Spleen (tissue), 11 donors: ENCODE measurements around the gene AKNAD1. TPM values are rescaled to one million over a fixed set of nuclear protein-coding genes. Genes with fewer than 3 reads are reported as not detected.

Experiments
- DNase-seq: peaks from one replicate; pipeline ENCODE4 v3.0.0-alpha.2; 2020
- H3K27ac ChIP-seq, 8 donors: fragments of 200-600 bp; sonication (generic) in 7 of 8; 1 replicate in 4 of 8; 2 replicates in 4 of 8; pipeline versions ENCODE4 v1.5.0 to v1.8.0; 2016 to 2021; ENCODE audit warnings: inconsistent platforms in 4 of 8, mild to moderate bottlenecking in 4 of 8, moderate library complexity in 1 of 8
- H3K27me3 ChIP-seq, 7 donors: fragments of 200-600 bp; sonication (generic) in 6 of 7; replicated peaks in 1 of 7; 1 replicate in 4 of 7; 2 replicates in 3 of 7; pipeline versions ENCODE4 v1.5.0 to v1.8.0; 2016 to 2021; ENCODE audit warnings: inconsistent platforms in 3 of 7, mild to moderate bottlenecking in 1 of 7
- H3K36me3 ChIP-seq, 6 donors: fragments of 200-600 bp; sonication (generic) in 5 of 6; 1 replicate in 4 of 6; 2 replicates in 2 of 6; pipeline versions ENCODE4 v1.5.0 to v1.8.0; 2016 to 2021; ENCODE audit warnings: inconsistent platforms in 2 of 6
- H3K4me1 ChIP-seq, 6 donors: fragments of 200-600 bp; sonication (generic) in 5 of 6; 1 replicate in 3 of 6; 2 replicates in 3 of 6; pipeline versions ENCODE4 v1.5.0 to v1.8.0; 2016 to 2021; ENCODE audit warnings: inconsistent platforms in 3 of 6
- H3K4me3 ChIP-seq, 8 donors: fragments of 200-600 bp; sonication (generic) in 7 of 8; 1 replicate in 4 of 8; 2 replicates in 4 of 8; pipeline versions ENCODE4 v1.5.0 to v1.8.0; 2016 to 2021; ENCODE audit warnings: inconsistent platforms in 4 of 8, mild to moderate bottlenecking in 4 of 8, moderate library complexity in 2 of 8
- H3K9me3 ChIP-seq, 8 donors: fragments of 200-600 bp; sonication (generic) in 7 of 8; 1 replicate in 4 of 8; 2 replicates in 4 of 8; pipeline versions ENCODE4 v1.5.0 to v1.8.0; 2016 to 2021; ENCODE audit warnings: inconsistent platforms in 4 of 8
- POLR2A ChIP-seq, 3 donors: fragments of 450-650 bp; IDR thresholded peaks; one replicate each; pipeline ENCODE4 v1.5.1; 2017; ENCODE audit warnings: antibody characterized with exemption in 3 of 3, mild to moderate bottlenecking in 1 of 3
- POLR2AphosphoS5 ChIP-seq, 3 donors: sonication (generic); formaldehyde crosslinking; IDR thresholded peaks; one replicate each; pipeline ENCODE4 v1.5.1; 2017; ENCODE audit warnings: antibody characterized with exemption in 3 of 3
- WGBS, 5 donors: extraction: QIAGEN DNeasy Blood & Tissue Kit in 3 of 5; methylation state at CpG; one replicate each; pipeline versions ENCODE4 v1.1.5 to v1.1.7; 2013 to 2018; 5-methylcytosine and 5-hydroxymethylcytosine counted together
- intact Hi-C: fragments of 100-400 bp; cut with DNase I; formaldehyde crosslinking; loops from one replicate; pipeline ENCODE4 v1.15.0; 2023; ENCODE audit warnings: low total_unique reads
- polyA plus RNA-seq, 3 donors: library from polyadenylated mRNA; stranded (reverse); fragments of 200-250 nt; gene quantifications; one replicate each; pipeline ENCODE4 v1.2.1, GENCODE V29; 2013
- total RNA-seq, 7 donors: library from RNA; depleted of rRNA in 3 of 7; stranded (reverse); fragments of >200 nt in 3 of 7; fragmentation: NEBNext Ultra II Directional in 4 of 7; extraction: Animal tissue kit (Norgen Biotek cat#: 25700) in 4 of 7; gene quantifications; one replicate each; pipeline versions ENCODE4 v1.1.0 to v1.2.1, GENCODE V29; 2016 to 2021
- TF ChIP-seq, protein P1 (sequence below), 11 experiments: fragments of 200-600 bp in 7 of 11; fragments of 450-650 bp in 4 of 11; sonication (generic) in 4 of 11; IDR thresholded peaks in 8 of 11; conservative IDR thresholded peaks in 3 of 11; 1 replicate in 7 of 11; 2 replicates in 4 of 11; pipeline versions ENCODE4 v1.4.0 to v1.8.0; 2016 to 2021; ENCODE audit warnings: antibody characterized with exemption in 11 of 11, inconsistent platforms in 4 of 11, mild to moderate bottlenecking in 1 of 11
- donor health status: healthy with polysubstance abuse.
- donor health status: DM: no; HTN: no; CAD: no; lungs with moderate emphysema.
- donor health status: DM: no; HTN: no; CAD: no.
- donor health status: Bipolar disorder and iron deficiency.
- donor health status: healthy.
- donor health status: DM: no; HTN: no; CAD: no.
- donor health status: DM: yes; HTN: yes; CAD: no.

The AKNAD1 gene
- total and polyA plus RNA-seq, 10 donors = 0.03 to 0.11 TPM; not detected in 8

GRCh38 chr1:108817811-108818210 is 39.1 kb downstream of the AKNAD1 start:
- peaks cover 0 to 12% (median 6%) of the 10 kb centered on the region in 6 donors for H3K4me1 ChIP-seq
- DNase-seq = no peak
- intact Hi-C loops = no loop called here
- H3K4me3 ChIP-seq = no peak overlapping the region
- no peaks in the 10 kb centered on the region for H3K36me3 ChIP-seq
- H3K27ac ChIP-seq = no peak overlapping the region
- no peaks in the 10 kb centered on the region for H3K9me3 ChIP-seq
- no peak for TF ChIP-seq POLR2A (IDR thresholded peaks at IDR 0.05)
- TF ChIP-seq POLR2AphosphoS5 (IDR thresholded peaks at IDR 0.05) = no peak
- H3K27me3 ChIP-seq = no peaks in the 10 kb centered on the region

- Histone ChIP-seq H3K4me3 (peak overlapping the region in 3 of 8 donors; percentile 6 to 37 (median 18)), H3K4me1 (peaks cover 0 to 12% (median 6%) of the 10 kb centered on the region in 6 donors), H3K27ac (peak overlapping the region; percentile 49 to 82 (median 74)), H3K9me3 (no peaks in the 10 kb centered on the region), H3K27me3 (no peaks in the 10 kb centered on the region), H3K36me3 (peaks cover 0 to 6% (median 0%) of the 10 kb centered on the region in 6 donors)
- intact Hi-C loops = no loop called here
- no peak for TF ChIP-seq POLR2AphosphoS5 (IDR thresholded peaks at IDR 0.05)
- no peak for TF ChIP-seq POLR2A (IDR thresholded peaks at IDR 0.05)
- TF ChIP-seq, protein P1, sequence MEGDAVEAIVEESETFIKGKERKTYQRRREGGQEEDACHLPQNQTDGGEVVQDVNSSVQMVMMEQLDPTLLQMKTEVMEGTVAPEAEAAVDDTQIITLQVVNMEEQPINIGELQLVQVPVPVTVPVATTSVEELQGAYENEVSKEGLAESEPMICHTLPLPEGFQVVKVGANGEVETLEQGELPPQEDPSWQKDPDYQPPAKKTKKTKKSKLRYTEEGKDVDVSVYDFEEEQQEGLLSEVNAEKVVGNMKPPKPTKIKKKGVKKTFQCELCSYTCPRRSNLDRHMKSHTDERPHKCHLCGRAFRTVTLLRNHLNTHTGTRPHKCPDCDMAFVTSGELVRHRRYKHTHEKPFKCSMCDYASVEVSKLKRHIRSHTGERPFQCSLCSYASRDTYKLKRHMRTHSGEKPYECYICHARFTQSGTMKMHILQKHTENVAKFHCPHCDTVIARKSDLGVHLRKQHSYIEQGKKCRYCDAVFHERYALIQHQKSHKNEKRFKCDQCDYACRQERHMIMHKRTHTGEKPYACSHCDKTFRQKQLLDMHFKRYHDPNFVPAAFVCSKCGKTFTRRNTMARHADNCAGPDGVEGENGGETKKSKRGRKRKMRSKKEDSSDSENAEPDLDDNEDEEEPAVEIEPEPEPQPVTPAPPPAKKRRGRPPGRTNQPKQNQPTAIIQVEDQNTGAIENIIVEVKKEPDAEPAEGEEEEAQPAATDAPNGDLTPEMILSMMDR (IDR thresholded peaks at IDR 0.05 in 8 of 11, conservative IDR thresholded peaks at IDR 0.05 in 3 of 11) = no peak
- DNase-seq = no peak
- 75 to 84% (median 77%) methylated on average over 8 of the region's 8 CpGs for WGBS, 5 donors
These were observed 39.9 kb downstream of the AKNAD1 start for GRCh38 chr1:108817016-108817415.

- Histone ChIP-seq H3K27me3 (no peaks in the 10 kb centered on the region), H3K36me3 (peaks cover 0 to 13% (median 2%) of the 10 kb centered on the region in 6 donors), H3K9me3 (no peaks in the 10 kb centered on the region), H3K4me3 (peak overlapping the region in 4 of 8 donors; percentile 3 to 37 (median 12)), H3K4me1 (peaks cover 0 to 12% (median 6%) of the 10 kb centered on the region in 6 donors), H3K27ac (peak overlapping the region; percentile 49 to 82 (median 74))
- 47 to 57% (median 53%) methylated on average over 12 of the region's 12 CpGs for WGBS, 5 donors
- DNase-seq = no peak
- TF ChIP-seq POLR2AphosphoS5 (IDR thresholded peaks at IDR 0.05) (peak in 1 of 3 donors; percentile 46), POLR2A (IDR thresholded peaks at IDR 0.05) (no peak)
- TF ChIP-seq, protein P1 (IDR thresholded peaks at IDR 0.05 in 8 of 11, conservative IDR thresholded peaks at IDR 0.05 in 3 of 11) = no peak
- intact Hi-C loops = no loop called here
These were observed 40.6 kb downstream of the AKNAD1 start for GRCh38 chr1:108816049-108816893.

DNA sequence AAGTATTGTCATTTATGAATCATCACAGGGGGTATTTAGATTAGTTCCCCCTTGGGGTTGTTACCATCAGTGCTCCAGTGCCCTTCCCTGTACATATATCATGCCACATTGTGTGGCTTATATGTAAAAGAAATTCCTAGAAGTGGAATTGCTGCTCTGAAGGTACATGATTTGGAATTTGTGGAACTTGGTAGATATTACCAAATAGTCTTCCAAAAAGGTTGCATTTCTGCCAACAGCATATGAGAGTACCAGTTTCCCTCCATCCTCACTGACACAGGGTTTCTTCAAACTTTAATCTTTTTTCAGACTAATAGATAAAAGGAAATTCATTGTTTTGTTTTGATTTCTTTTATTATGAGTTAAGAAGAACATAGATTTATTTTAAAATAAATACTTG is 41.3 kb downstream of the AKNAD1 start:
- intact Hi-C loops = no loop called here

More for the DNA sequence above, 41.3 kb downstream of the AKNAD1 start:
- peaks cover 0 to 20% (median 2%) of the 10 kb centered on the region in 6 donors for H3K36me3 ChIP-seq
- no peaks in the 10 kb centered on the region for H3K9me3 ChIP-seq
- H3K27me3 ChIP-seq = no peaks in the 10 kb centered on the region
- peak overlapping the region; percentile 49 to 82 (median 74) for H3K27ac ChIP-seq
- TF ChIP-seq, protein P1 (IDR thresholded peaks at IDR 0.05 in 8 of 11, conservative IDR thresholded peaks at IDR 0.05 in 3 of 11) = no peak
- TF ChIP-seq POLR2A (IDR thresholded peaks at IDR 0.05) (no peak), POLR2AphosphoS5 (IDR thresholded peaks at IDR 0.05) (no peak)
- DNase-seq = no peak
- no peak overlapping the region for H3K4me3 ChIP-seq
- peaks cover 0 to 12% (median 6%) of the 10 kb centered on the region in 6 donors for H3K4me1 ChIP-seq
